Retinal pigment epithelial cell (primary cell): ENCODE results near the gene ZNF846.

Source experiments
- DNase-seq: peaks from one replicate; pipeline ENCODE4 v3.0.0-alpha.2; 2010; ENCODE audit warnings: low read depth
- H3K4me3 ChIP-seq: 2 replicates; pipeline ENCODE4 v1.5.1; 2011; ENCODE audit warnings: mild to moderate bottlenecking, low read length, control low read depth, moderate library complexity
- TF ChIP-seq, protein P1 (sequence below): conservative IDR thresholded peaks from 2 replicates; pipeline ENCODE4 v1.5.1; 2011; ENCODE audit warnings: low read depth, low read length, control low read depth, inconsistent platforms

Gene ZNF846

GRCh38 chr19:9768175-9769112 lies at the start of gene ZNF846:
Gene ZNF846, minus strand, starts transcription at chr19:9768738. Its CDS starts 3,788 bp downstream, at chr19:9764950.
- DNase-seq, result peak; percentile 87
- TF ChIP-seq, protein P1, sequence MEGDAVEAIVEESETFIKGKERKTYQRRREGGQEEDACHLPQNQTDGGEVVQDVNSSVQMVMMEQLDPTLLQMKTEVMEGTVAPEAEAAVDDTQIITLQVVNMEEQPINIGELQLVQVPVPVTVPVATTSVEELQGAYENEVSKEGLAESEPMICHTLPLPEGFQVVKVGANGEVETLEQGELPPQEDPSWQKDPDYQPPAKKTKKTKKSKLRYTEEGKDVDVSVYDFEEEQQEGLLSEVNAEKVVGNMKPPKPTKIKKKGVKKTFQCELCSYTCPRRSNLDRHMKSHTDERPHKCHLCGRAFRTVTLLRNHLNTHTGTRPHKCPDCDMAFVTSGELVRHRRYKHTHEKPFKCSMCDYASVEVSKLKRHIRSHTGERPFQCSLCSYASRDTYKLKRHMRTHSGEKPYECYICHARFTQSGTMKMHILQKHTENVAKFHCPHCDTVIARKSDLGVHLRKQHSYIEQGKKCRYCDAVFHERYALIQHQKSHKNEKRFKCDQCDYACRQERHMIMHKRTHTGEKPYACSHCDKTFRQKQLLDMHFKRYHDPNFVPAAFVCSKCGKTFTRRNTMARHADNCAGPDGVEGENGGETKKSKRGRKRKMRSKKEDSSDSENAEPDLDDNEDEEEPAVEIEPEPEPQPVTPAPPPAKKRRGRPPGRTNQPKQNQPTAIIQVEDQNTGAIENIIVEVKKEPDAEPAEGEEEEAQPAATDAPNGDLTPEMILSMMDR, result no peak
- peak within 1 kb of the TSS; percentile 80 for H3K4me3 ChIP-seq

- H3K4me3 ChIP-seq, result peak overlapping the region; percentile 93
- DNase-seq, result no peak
- TF ChIP-seq, protein P1, result no peak
Measured at GRCh38 chr19:9818175-9818733, 49.7 kb upstream of the ZNF846 start.

GRCh38 chr19:9811139-9811538 lies 42.6 kb upstream of the ZNF846 start:
- DNase-seq, result no peak
- H3K4me3 ChIP-seq, result no peak overlapping the region
- TF ChIP-seq, protein P1, result no peak

DNA sequence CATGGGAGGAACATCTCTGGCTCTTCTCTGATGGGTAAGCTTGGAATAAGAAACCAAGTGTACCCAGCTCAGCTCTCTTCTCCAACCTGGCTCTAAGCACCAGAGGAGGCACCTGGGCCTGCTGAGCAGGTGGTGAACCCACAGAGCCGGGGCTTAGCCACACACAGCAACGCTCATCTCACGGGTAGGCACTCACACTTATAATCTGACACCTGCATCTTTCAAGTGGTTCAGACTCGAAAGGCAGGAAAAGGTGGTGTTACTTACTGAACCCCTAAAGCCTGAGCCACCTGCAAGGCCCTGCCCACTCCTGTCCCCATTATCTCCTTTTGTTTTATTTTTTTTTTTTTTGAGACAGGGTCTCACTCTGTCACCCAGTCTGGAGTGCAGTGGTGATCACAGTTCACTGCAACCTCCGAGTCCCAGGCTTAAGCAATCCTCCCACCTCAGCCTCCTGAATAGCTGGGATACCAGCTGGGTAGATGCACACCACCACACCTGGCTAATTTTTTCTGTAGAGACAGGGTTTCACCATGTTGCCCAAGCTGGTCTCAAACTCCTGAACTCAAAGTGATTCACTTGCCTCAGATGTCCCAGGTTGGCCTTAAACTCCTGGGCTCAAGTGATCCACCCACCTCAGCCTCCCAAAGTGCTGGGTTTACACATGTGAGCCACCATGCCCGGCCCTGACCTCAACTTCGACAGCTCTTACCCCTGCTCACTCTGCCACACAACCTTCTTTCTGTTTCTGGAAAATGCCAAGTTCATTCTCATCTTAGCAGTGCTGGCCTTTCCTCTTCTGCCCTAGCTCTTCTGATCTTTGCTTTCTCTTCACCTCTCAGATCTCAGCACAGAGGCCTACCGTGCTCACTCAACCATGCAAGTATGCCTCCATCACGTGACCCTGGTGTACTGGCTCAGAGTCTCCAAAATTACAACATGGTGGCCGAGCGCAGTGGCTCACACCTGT lies 40.6 kb upstream of the ZNF846 start:
- no peak overlapping the region for H3K4me3 ChIP-seq
- TF ChIP-seq, protein P1, result no peak
- DNase-seq, result no peak

DNA sequence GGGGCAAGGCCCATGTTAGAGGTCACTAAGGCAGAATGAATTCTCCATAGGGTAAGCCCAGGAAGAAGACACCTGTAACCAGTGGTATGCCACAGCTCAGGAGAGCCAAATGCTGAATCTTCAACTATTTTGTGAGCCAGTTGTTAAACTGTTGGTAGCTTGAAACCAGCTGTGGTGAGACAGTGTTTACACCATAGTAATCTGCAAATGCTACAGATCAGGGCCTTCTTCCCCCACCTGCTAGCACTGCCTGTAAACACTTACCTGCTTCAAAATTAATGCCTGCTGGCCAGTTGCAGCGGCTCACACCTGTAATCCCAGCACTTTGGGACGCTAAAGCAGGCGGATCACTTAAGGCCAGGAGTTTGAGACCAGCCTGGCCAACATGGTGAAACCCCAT lies 38.3 kb upstream of the ZNF846 start:
- TF ChIP-seq, protein P1, result no peak
- no peak overlapping the region for H3K4me3 ChIP-seq
- no peak for DNase-seq

- DNase-seq, result no peak
- TF ChIP-seq, protein P1, result no peak
- H3K4me3 ChIP-seq, result no peak overlapping the region
Measured at GRCh38 chr19:9801976-9802375, 33.4 kb upstream of the ZNF846 start.
